Activated naive CD8-positive, alpha-beta T cell treated with anti-CD3 and anti-CD28 coated beads, Interleukin-2, amount 10 ng/mL, durations not matched to agents 7 days and 5 days (primary cell): ENCODE results near the gene SLC25A11. TPM values are rescaled to one million over a fixed set of nuclear protein-coding genes. Genes with fewer than 3 reads are reported as not detected.
"Not testable (repeated sequence)": the region's sequence is repeated elsewhere in the genome, so short reads cannot be mapped to it uniquely, and the experiment has no call there.

Source experiments
- ATAC-seq: fragments of 150-1000 bp; cut with Tn5 transposase; one replicate; pipeline ENCODE4 v1.10.0; 2021; ENCODE audit warnings: low read depth, moderate library complexity
- POLR2A ChIA-PET: fragments of 350-600 bp; sonication (Branson Sonifier 250); formaldehyde crosslinking; loops from one replicate; lab custom pipeline; 2021; ENCODE audit warnings: antibody characterized with exemption; lab: Charles Lee
- DNase-seq: peaks from one replicate; pipeline ENCODE4 v3.0.0; 2021
- H3K27ac Mint-ChIP-seq: one replicate; pipeline ENCODE4 v1.8.0; 2022; ENCODE audit warnings: mild to moderate bottlenecking, mixed read lengths
- H3K27me3 Mint-ChIP-seq: one replicate; pipeline ENCODE4 v1.8.0; 2022; ENCODE audit warnings: mild to moderate bottlenecking, moderate library complexity, mixed read lengths
- H3K36me3 Mint-ChIP-seq: one replicate; pipeline ENCODE4 v1.8.0; 2021; ENCODE audit warnings: mild to moderate bottlenecking, mixed read lengths
- H3K4me1 Mint-ChIP-seq: one replicate; pipeline ENCODE4 v1.8.0; 2021; ENCODE audit warnings: mixed read lengths
- H3K4me3 Mint-ChIP-seq: one replicate; pipeline ENCODE4 v1.8.0; 2022; ENCODE audit warnings: mild to moderate bottlenecking, moderate library complexity, mixed read lengths
- H3K9me3 Mint-ChIP-seq: one replicate; pipeline ENCODE4 v1.8.0; 2021; ENCODE audit warnings: mixed read lengths
- total RNA-seq, 2 experiments: library from RNA; stranded (reverse); gene quantifications; one replicate each; pipeline ENCODE4 v1.2.3, GENCODE V29; 2021

Gene SLC25A11
- total RNA-seq, 2 experiments from 2014 or later, result 67.6 to 78.1 TPM

GRCh38 chr17:4938688-4939545, 929 bp downstream of the SLC25A11 start:
- Mint-ChIP-seq H3K9me3 (no peaks in the 10 kb centered on the region), H3K4me1 (peaks cover 48% of the 10 kb centered on the region), H3K27me3 (no peaks in the 10 kb centered on the region), H3K27ac (peak overlapping the region; percentile 88), H3K4me3 (peak overlapping the region; percentile 100), H3K36me3 (peaks cover 47% of the 10 kb centered on the region)
- ATAC-seq, result no peak
- POLR2A ChIA-PET, result interaction anchor here (1.2 to 17.2 kb wide), 11 partner anchors 11 to 796 kb away, joined by 3 to 441 read pairs (median 8); partner anchors contain the start of genes C17orf107, CAMTA2, CYB5D2 and ENO3
- no peak for DNase-seq

- POLR2A ChIA-PET, result interaction anchor here (2.8 to 4.0 kb wide), 2 partner anchors 12 to 60 kb away, joined by 20 to 106 read pairs; partner anchors contain the start of genes ENO3, INCA1, KIF1C and PFN1
- H3K27ac Mint-ChIP-seq, result peak overlapping the region; percentile 22
- H3K36me3 Mint-ChIP-seq, result peaks cover 43% of the 10 kb centered on the region
- no peaks in the 10 kb centered on the region for H3K9me3 Mint-ChIP-seq
- ATAC-seq (no peak), DNase-seq (no peak)
- H3K4me3 Mint-ChIP-seq, result peak overlapping the region; percentile 100
- peaks cover 47% of the 10 kb centered on the region for H3K4me1 Mint-ChIP-seq
- H3K27me3 Mint-ChIP-seq, result no peaks in the 10 kb centered on the region
These were observed 1.8 kb downstream of the SLC25A11 start for GRCh38 chr17:4938069-4938491.

DNA sequence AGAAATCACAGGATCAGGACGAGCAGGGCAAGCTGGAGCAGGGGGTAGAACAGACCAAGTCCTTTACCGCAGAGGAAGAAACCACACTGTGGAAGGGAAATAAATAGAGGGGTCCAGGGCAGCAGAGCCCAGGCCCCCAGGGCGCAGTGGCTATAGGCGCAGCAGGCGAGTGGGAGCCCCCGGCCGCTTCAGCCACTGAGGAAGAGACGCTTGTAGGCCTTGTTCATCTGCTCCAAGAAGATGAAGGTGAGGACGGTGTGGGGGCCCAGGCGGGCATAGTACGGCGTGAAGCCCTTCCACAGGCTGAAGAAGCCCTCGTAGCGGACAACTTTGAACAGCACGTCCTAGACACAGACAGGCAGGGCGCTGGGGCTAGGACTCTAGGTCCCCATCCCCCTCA, 2.3 kb downstream of the SLC25A11 start:
- no peaks in the 10 kb centered on the region for H3K9me3 Mint-ChIP-seq
- peaks cover 43% of the 10 kb centered on the region for H3K4me1 Mint-ChIP-seq
- peaks cover 41% of the 10 kb centered on the region for H3K36me3 Mint-ChIP-seq
- H3K27me3 Mint-ChIP-seq, result no peaks in the 10 kb centered on the region
- no peak for ATAC-seq
- no peak overlapping the region for H3K4me3 Mint-ChIP-seq
- no peak for DNase-seq
- POLR2A ChIA-PET, result interaction anchor here (1.0 kb wide), 1 partner anchor 20 kb away, joined by 3 read pairs; no protein-coding TSS in a partner anchor
- H3K27ac Mint-ChIP-seq, result no peak overlapping the region

DNA sequence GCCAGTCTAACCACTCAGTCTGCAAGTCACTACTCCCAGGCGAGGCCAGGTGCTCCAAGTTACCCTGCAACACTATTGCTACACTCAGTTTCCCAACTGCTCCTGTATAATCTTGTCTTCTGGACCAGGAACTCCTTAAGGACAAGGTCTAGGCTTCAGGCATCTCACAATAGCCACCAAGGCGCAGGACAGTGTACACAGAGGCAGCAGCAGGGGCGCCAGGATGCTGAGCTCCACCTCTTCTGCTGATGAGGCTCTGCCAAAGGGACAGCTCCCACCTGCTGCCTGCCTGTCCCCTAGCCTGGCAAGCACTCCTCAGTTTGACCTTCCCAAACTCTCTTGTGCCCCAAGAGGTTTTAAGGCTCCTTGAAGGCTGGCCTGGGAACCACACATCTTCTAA, 3.4 kb downstream of the SLC25A11 start:
- Mint-ChIP-seq H3K27ac (peak overlapping the region; percentile 44), H3K27me3 (no peaks in the 10 kb centered on the region), H3K36me3 (peaks cover 37% of the 10 kb centered on the region), H3K4me3 (no peak overlapping the region), H3K4me1 (peaks cover 36% of the 10 kb centered on the region), H3K9me3 (no peaks in the 10 kb centered on the region)
- POLR2A ChIA-PET, result interaction anchor here (0.5 to 2.1 kb wide), 5 partner anchors 9 to 27 kb away, joined by 3 to 6 read pairs (median 4); no protein-coding TSS in a partner anchor
- DNase-seq (no peak), ATAC-seq (no peak)

- H3K4me1 Mint-ChIP-seq, result peaks cover 37% of the 10 kb centered on the region
These were observed 4.2 kb downstream of the SLC25A11 start for GRCh38 chr17:4935650-4936049.

DNA sequence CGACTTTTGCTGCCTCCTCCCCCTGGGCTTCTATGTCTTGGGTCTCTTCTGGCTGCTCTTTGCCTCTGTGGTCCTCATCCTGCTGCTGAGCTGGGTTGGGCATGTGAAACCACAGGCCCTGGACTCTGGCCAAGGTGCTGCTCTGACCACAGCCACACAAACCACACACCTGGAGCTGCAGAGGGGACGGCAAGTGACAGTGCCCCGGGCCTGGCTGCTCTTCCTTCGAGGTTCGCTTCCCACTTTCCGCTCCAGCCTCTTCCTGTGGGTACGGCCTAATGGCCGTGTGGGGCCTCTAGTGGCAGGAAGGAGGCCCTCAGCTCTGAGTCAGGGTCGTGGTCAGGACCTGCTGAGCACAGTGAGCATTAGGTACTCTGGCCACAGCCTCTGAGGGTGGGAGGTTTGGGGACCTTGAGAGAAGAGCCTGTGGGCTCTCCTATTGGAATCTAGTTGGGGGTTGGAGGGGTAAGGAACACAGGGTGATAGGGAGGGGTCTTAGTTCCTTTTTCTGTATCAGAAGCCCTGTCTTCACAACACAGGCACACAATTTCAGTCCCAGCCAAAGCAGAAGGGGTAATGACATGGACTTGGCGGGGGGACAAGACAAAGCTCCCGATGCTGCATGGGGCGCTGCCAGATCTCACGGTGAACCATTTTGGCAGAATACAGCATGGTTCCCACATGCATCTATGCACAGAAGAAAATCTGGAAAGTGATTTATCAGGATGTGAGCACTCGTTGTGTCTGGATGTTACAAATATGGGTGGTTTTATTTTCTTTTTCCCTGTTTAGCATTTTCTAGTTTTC, 5.5 kb downstream of the SLC25A11 start:
- Mint-ChIP-seq H3K27me3 (no peaks in the 10 kb centered on the region), H3K4me3 (peak overlapping the region; percentile 3), H3K9me3 (no peaks in the 10 kb centered on the region), H3K27ac (peak overlapping the region; percentile 52), H3K4me1 (peaks cover 38% of the 10 kb centered on the region), H3K36me3 (peaks cover 42% of the 10 kb centered on the region)
- peak; percentile 35 for ATAC-seq
- DNase-seq, result no peak
- POLR2A ChIA-PET, result interaction anchor here (0.8 to 1.3 kb wide), 7 partner anchors 9 to 96 kb away, joined by 3 to 4 read pairs (median 3); partner anchors contain the start of gene PFN1

More at GRCh38 chr17:4935650-4936049, 4.2 kb downstream of the SLC25A11 start:
- Mint-ChIP-seq H3K27me3 (no peaks in the 10 kb centered on the region), H3K9me3 (no peaks in the 10 kb centered on the region), H3K4me3 (no peak overlapping the region), H3K27ac (no peak overlapping the region), H3K36me3 (peaks cover 39% of the 10 kb centered on the region)
- no peak for ATAC-seq
- POLR2A ChIA-PET, result interaction anchor here (1.5 to 2.1 kb wide), 2 partner anchors 9 to 27 kb away, joined by 5 to 6 read pairs; no protein-coding TSS in a partner anchor
- no peak for DNase-seq

- peak overlapping the region; percentile 52 for H3K27ac Mint-ChIP-seq
- no peak overlapping the region for H3K4me3 Mint-ChIP-seq
- H3K9me3 Mint-ChIP-seq, result no peaks in the 10 kb centered on the region
These were observed 6.2 kb downstream of the SLC25A11 start for GRCh38 chr17:4933646-4934045.

DNA sequence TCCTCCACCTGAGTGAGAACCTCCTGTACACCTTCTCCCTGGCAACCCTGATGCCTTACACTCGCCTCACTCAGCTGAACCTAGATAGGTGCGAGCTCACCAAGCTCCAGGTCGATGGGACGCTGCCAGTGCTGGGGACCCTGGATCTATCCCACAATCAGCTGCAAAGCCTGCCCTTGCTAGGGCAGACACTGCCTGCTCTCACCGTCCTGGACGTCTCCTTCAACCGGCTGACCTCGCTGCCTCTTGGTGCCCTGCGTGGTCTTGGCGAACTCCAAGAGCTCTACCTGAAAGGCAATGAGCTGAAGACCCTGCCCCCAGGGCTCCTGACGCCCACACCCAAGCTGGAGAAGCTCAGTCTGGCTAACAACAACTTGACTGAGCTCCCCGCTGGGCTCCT, 7.1 kb downstream of the SLC25A11 start:
- H3K27me3 Mint-ChIP-seq, result no peaks in the 10 kb centered on the region
- peaks cover 45% of the 10 kb centered on the region for H3K36me3 Mint-ChIP-seq
- DNase-seq (no peak), ATAC-seq (no peak)
- POLR2A ChIA-PET, result no interaction called here
- H3K4me1 Mint-ChIP-seq, result peaks cover 30% of the 10 kb centered on the region
- H3K4me3 Mint-ChIP-seq, result no peak overlapping the region
- H3K9me3 Mint-ChIP-seq, result no peaks in the 10 kb centered on the region
- H3K27ac Mint-ChIP-seq, result no peak overlapping the region

More at GRCh38 chr17:4933646-4934045, 6.2 kb downstream of the SLC25A11 start:
- Mint-ChIP-seq H3K4me1 (peaks cover 33% of the 10 kb centered on the region), H3K36me3 (peaks cover 45% of the 10 kb centered on the region), H3K27me3 (no peaks in the 10 kb centered on the region)
- ATAC-seq (no peak), DNase-seq (no peak)
- POLR2A ChIA-PET, result interaction anchor here (0.8 to 1.3 kb wide), 4 partner anchors 34 to 97 kb away, joined by 3 read pairs; no protein-coding TSS in a partner anchor

DNA sequence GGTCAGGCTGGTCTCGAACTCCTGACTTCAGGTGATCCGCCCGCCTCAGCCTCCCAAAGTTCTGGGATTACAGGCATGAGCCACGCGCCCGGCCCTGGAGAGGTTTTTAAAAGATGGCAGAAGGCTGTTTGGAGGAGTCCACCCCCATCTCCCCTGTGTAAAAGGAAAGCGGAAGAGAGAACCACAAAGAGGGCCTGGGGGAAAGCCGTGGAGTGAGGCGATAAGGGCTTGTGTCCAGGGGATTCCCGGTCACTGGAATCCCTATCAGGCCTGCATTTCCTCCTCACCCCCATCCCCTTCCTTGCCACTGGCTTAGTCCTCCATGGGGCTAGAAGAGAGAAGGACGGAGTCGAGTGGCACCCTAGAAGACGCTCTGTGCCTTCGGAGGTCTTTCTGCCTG, 7.9 kb downstream of the SLC25A11 start, which contains the start of gene GP1BA:
GP1BA (plus strand) TSS at position 315 of the 400 bp plus-strand sequence. CDS start 328 bp downstream, outside the sequence.
- no peak for DNase-seq
- H3K4me3 Mint-ChIP-seq, result no peak within 1 kb of the TSS
- peaks cover 46% of the 10 kb centered on the region for H3K36me3 Mint-ChIP-seq
- H3K27ac Mint-ChIP-seq, result peak within 1 kb of the TSS; percentile 60
- POLR2A ChIA-PET, result no interaction called here
- ATAC-seq, result no peak
- H3K27me3 Mint-ChIP-seq, result no peaks in the 10 kb centered on the region
- H3K4me1 Mint-ChIP-seq, result peaks cover 27% of the 10 kb centered on the region
- no peaks in the 10 kb centered on the region for H3K9me3 Mint-ChIP-seq

DNA sequence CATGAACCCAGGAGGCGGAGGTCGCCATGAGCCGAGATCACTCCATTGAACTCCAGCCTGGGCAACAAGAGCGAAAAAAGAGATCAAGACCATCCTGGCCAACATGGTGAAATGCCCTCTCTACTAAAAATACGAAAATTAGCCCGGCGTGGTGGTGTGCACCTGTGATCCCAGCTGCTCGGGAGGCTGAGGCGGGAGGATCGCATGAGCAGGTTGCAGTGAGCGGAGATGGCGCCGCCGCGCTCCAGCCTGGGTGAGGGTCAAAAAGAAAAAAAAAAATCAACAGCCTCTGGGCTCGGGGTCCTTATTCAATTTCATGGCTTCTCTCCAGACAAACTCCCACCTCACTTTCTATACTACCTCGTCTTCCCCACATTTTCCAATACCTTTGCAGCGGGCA, 11.0 kb downstream of the SLC25A11 start:
- peaks cover 34% of the 10 kb centered on the region for H3K36me3 Mint-ChIP-seq
- H3K27me3 Mint-ChIP-seq, result no peaks in the 10 kb centered on the region
- DNase-seq (no peak), ATAC-seq (no peak)
- no peaks in the 10 kb centered on the region for H3K9me3 Mint-ChIP-seq
- H3K4me3 Mint-ChIP-seq, result no peak overlapping the region
- POLR2A ChIA-PET, result interaction anchor here (1.0 to 1.1 kb wide), 2 partner anchors 16 to 17 kb away, joined by 3 read pairs; no protein-coding TSS in a partner anchor
- no peak overlapping the region for H3K27ac Mint-ChIP-seq
- peaks cover 12% of the 10 kb centered on the region for H3K4me1 Mint-ChIP-seq

GRCh38 chr17:4926577-4927335, 13.1 kb downstream of the SLC25A11 start:
- H3K27ac Mint-ChIP-seq, H3K4me1 Mint-ChIP-seq, H3K9me3 Mint-ChIP-seq, H3K27me3 Mint-ChIP-seq, DNase-seq, ATAC-seq, H3K4me3 Mint-ChIP-seq: not testable (repeated sequence)
- POLR2A ChIA-PET, result interaction anchor here (0.6 kb wide), 1 partner anchor 56 kb away, joined by 4 read pairs; no protein-coding TSS in a partner anchor
- H3K36me3 Mint-ChIP-seq, result peaks cover 27% of the 10 kb centered on the region

- Mint-ChIP-seq H3K27me3 (no peaks in the 10 kb centered on the region), H3K9me3 (no peaks in the 10 kb centered on the region), H3K27ac (no peak overlapping the region), H3K4me3 (no peak overlapping the region), H3K36me3 (peaks cover 2% of the 10 kb centered on the region), H3K4me1 (peaks cover 2% of the 10 kb centered on the region)
- ATAC-seq (no peak), DNase-seq (no peak)
- POLR2A ChIA-PET, result no interaction called here
These were observed 18.5 kb downstream of the SLC25A11 start for GRCh38 chr17:4921320-4921719.
